SK-N-SH (cell line): ENCODE data around the gene PRKN. TPM values are rescaled to one million over a fixed set of nuclear protein-coding genes. Genes with fewer than 3 reads are reported as not detected.

Experiments used
- CTCF ChIA-PET: fragments of 300-600, 350-600 bp; formaldehyde crosslinking; extraction: SDS; loops from one replicate; lab custom pipeline; 2021; lab: Yijun Ruan, JAX
- POLR2A ChIA-PET: fragments of 350-600 bp; sonication (Branson Sonifier 250); formaldehyde crosslinking; extraction: SDS; loops from one replicate; lab custom pipeline; 2020; ENCODE audit warnings: antibody characterized with exemption, inconsistent platforms; lab: Yijun Ruan, JAX
- DNase-seq: peaks from one replicate; pipeline ENCODE4 v3.0.0; 2012
- H2AFZ ChIP-seq: fragments of 200-600 bp; sonication (generic); 2 replicates; pipeline ENCODE4 v1.8.1; 2016; ENCODE audit warnings: antibody characterized with exemption, mild to moderate bottlenecking, low read depth
- H3F3A ChIP-seq: fragments of 200-600 bp; sonication (generic); replicated peaks from 2 replicates; pipeline ENCODE3; 2016; ENCODE audit warnings: antibody characterized with exemption, mild to moderate bottlenecking; ENCODE audit not compliant: insufficient read depth
- H3K27ac ChIP-seq, 2 experiments: fragments of 200-500 bp in 1 of 2; fragments of 200-600 bp in 1 of 2; sonication (Bioruptor generic) in 1 of 2; sonication (generic), shearing (Covaris generic) in 1 of 2; 2 replicates each; pipeline versions ENCODE4 v1.5.1 to v1.6.1; 2014 to 2016; ENCODE audit warnings: low read depth in 2 of 2, inconsistent platforms in 1 of 2, low read length in 1 of 2, mild to moderate bottlenecking in 1 of 2, mixed read lengths in 1 of 2
- H3K27me3 ChIP-seq: fragments of 200-600 bp; sonication (generic), shearing (Covaris generic); 2 replicates; pipeline ENCODE4 v1.6.1; 2016; ENCODE audit warnings: mixed run types; ENCODE audit not compliant: insufficient read depth
- H3K36me3 ChIP-seq, 2 experiments: fragments of 200-500 bp in 1 of 2; fragments of 200-600 bp in 1 of 2; sonication (Bioruptor generic) in 1 of 2; sonication (generic) in 1 of 2; replicated peaks in 1 of 2; 2 replicates each; pipeline versions ENCODE3 to v1.5.1; 2014 to 2016; ENCODE audit warnings: low read length in 1 of 2, mild to moderate bottlenecking in 1 of 2; ENCODE audit not compliant: insufficient read depth in 2 of 2, control insufficient read depth in 1 of 2
- H3K4me1 ChIP-seq, 2 experiments: fragments of 200-500 bp in 1 of 2; fragments of 200-600 bp in 1 of 2; sonication (Bioruptor generic) in 1 of 2; sonication (generic), shearing (Covaris generic) in 1 of 2; 2 replicates each; pipeline versions ENCODE4 v1.5.1 to v1.6.1; 2014 to 2016; ENCODE audit warnings: low read depth in 1 of 2, low read length in 1 of 2, mixed run types in 1 of 2; ENCODE audit not compliant: insufficient read depth in 2 of 2, control insufficient read depth in 1 of 2
- H3K4me2 ChIP-seq: fragments of 200-600 bp; sonication (generic), shearing (Covaris generic); 2 replicates; pipeline ENCODE4 v1.6.1; 2017; ENCODE audit warnings: mixed run types
- H3K4me3 ChIP-seq, 2 experiments: fragments of 200-500 bp in 1 of 2; fragments of 200-600 bp in 1 of 2; sonication (Bioruptor generic) in 1 of 2; sonication (generic), shearing (Covaris generic) in 1 of 2; 2 replicates each; pipeline versions ENCODE4 v1.5.1 to v1.8.1; 2014 to 2016; ENCODE audit warnings: low read depth in 2 of 2, inconsistent platforms in 1 of 2, low read length in 1 of 2, mild to moderate bottlenecking in 1 of 2, mixed read lengths in 1 of 2, moderate library complexity in 1 of 2
- H3K79me2 ChIP-seq: fragments of 200-600 bp; sonication (generic); 2 replicates; pipeline ENCODE4 v1.8.1; 2017; ENCODE audit warnings: mild to moderate bottlenecking; ENCODE audit not compliant: insufficient read depth
- H3K9ac ChIP-seq: fragments of 200-600 bp; sonication (generic); 2 replicates; pipeline ENCODE4 v1.6.1; 2017; ENCODE audit warnings: mixed run types
- H3K9me2 ChIP-seq: fragments of 200-600 bp; sonication (generic); 2 replicates; pipeline ENCODE4 v1.6.1; 2017; ENCODE audit warnings: mixed run types
- H3K9me3 ChIP-seq: fragments of 200-600 bp; sonication (generic); 2 replicates; pipeline ENCODE4 v1.6.1; 2017; ENCODE audit warnings: mixed run types, mild to moderate bottlenecking, moderate library complexity
- H4K20me1 ChIP-seq: fragments of 200-600 bp; sonication (generic); 2 replicates; pipeline ENCODE4 v1.6.1; 2017; ENCODE audit warnings: mild to moderate bottlenecking, mixed run types; ENCODE audit not compliant: insufficient read depth
- CHD2 ChIP-seq: fragments of 150-350 bp; IDR thresholded peaks from 2 replicates; pipeline ENCODE4 v1.6.1; 2018; ENCODE audit warnings: low read length; ENCODE audit not compliant: partially characterized antibody
- CTCF ChIP-seq: fragments of 200-600 bp; sonication (generic); IDR thresholded peaks from 2 replicates; pipeline ENCODE4 v1.6.1; 2017; ENCODE audit warnings: antibody characterized with exemption, mild to moderate bottlenecking, moderate library complexity
- FOSL2 ChIP-seq: IDR thresholded peaks from 2 replicates; pipeline ENCODE4 v1.4.0; 2012; ENCODE audit warnings: low read depth, mild to moderate bottlenecking, moderate library complexity, borderline replicate concordance
- FOXM1 ChIP-seq: IDR thresholded peaks from 2 replicates; pipeline ENCODE4 v1.4.0; 2012; ENCODE audit warnings: low read depth, mild to moderate bottlenecking
- GABPA ChIP-seq: IDR thresholded peaks from 2 replicates; pipeline ENCODE4 v1.4.0; 2012; ENCODE audit warnings: low read depth, mild to moderate bottlenecking
- IRF3 ChIP-seq: fragments of 150-350 bp; IDR thresholded peaks from 2 replicates; pipeline ENCODE4 v1.6.1; 2016; ENCODE audit warnings: mild to moderate bottlenecking, low read depth, low read length
- MAX ChIP-seq: IDR thresholded peaks from 2 replicates; pipeline ENCODE4 v1.4.0; 2012; ENCODE audit warnings: low read depth
- MXI1 ChIP-seq: IDR thresholded peaks from 2 replicates; pipeline ENCODE4 v1.6.1; 2012; ENCODE audit warnings: mild to moderate bottlenecking, low read depth, low read length, improper control_type of control experiment
- NRF1 ChIP-seq: IDR thresholded peaks from 2 replicates; pipeline ENCODE4 v1.6.1; 2012; ENCODE audit warnings: low read depth, mild to moderate bottlenecking, low read length
- POLR2AphosphoS5 ChIP-seq: IDR thresholded peaks from 2 replicates; pipeline ENCODE4 v1.6.1; 2012; ENCODE audit warnings: low read depth, low read length
- RAD21 ChIP-seq: IDR thresholded peaks from 2 replicates; pipeline ENCODE4 v1.6.1; 2012; ENCODE audit warnings: mild to moderate bottlenecking, low read length
- REST ChIP-seq: IDR thresholded peaks from 2 replicates; pipeline ENCODE4 v1.6.1; 2012; ENCODE audit warnings: mild to moderate bottlenecking, low read depth, low read length, moderate library complexity
- RXRA ChIP-seq: IDR thresholded peaks from 2 replicates; pipeline ENCODE4 v1.4.0; 2012; ENCODE audit warnings: low read depth, mild to moderate bottlenecking, borderline replicate concordance
- TEAD4 ChIP-seq: IDR thresholded peaks from 2 replicates; pipeline ENCODE4 v1.4.0; 2012; ENCODE audit warnings: mild to moderate bottlenecking, borderline replicate concordance; ENCODE audit not compliant: insufficient read depth
- USF1 ChIP-seq: IDR thresholded peaks from 2 replicates; pipeline ENCODE4 v1.4.0; 2012; ENCODE audit warnings: low read depth, borderline replicate concordance
- USF2 ChIP-seq: fragments of 150-350 bp; IDR thresholded peaks from 2 replicates; pipeline ENCODE4 v1.6.1; 2017; ENCODE audit warnings: antibody characterized with exemption, low read length, low read depth, borderline replicate concordance
- YY1 ChIP-seq: IDR thresholded peaks from 2 replicates; pipeline ENCODE4 v1.4.0; 2012; ENCODE audit warnings: low read depth, mild to moderate bottlenecking
- WGBS: methylation state at CpG from one replicate; pipeline ENCODE4 v1.1.6; 2017; ENCODE audit warnings: low lambda C conversion rate; 5-methylcytosine and 5-hydroxymethylcytosine counted together
- polyA plus RNA-seq, 3 experiments: library from polyadenylated mRNA; depleted of rRNA; stranded (reverse); fragments of >200 nt; gene quantifications; 2 replicates each; pipeline ENCODE4 v1.2.3, GENCODE V29; 2012

PRKN gene
- polyA plus RNA-seq, 1 of the 3 experiments (the other 2 are of a cell fraction), result 0.76 TPM

GRCh38 chr6:161686655-161687054 is 1040.9 kb downstream of the PRKN start:
- Histone ChIP-seq H3K79me2 (no peaks in the 10 kb centered on the region), H3K4me3 (no peak overlapping the region), H3K36me3 (no peaks in the 10 kb centered on the region), H3K9me3 (no peaks in the 10 kb centered on the region), H3K9me2 (no peaks in the 10 kb centered on the region), H2AFZ (no peak overlapping the region), H3K9ac (no peak overlapping the region), H3K27me3 (no peaks in the 10 kb centered on the region), H3F3A (no peaks in the 10 kb centered on the region), H4K20me1 (no peaks in the 10 kb centered on the region), H3K4me2 (no peak overlapping the region), H3K27ac (no peak overlapping the region), H3K4me1 (no peaks in the 10 kb centered on the region)
- DNase-seq, result no peak
- POLR2A ChIA-PET, result no interaction called here
- TF ChIP-seq GABPA (no peak), MXI1 (no peak), USF1 (no peak), NRF1 (no peak), YY1 (no peak), USF2 (no peak), IRF3 (no peak), TEAD4 (no peak), RXRA (no peak)
- WGBS, result 34% methylated on average over 4 of the region's 4 CpGs
- CTCF ChIA-PET, result interaction anchor here (1.3 kb wide), 1 partner anchor 268 kb away, joined by 8 read pairs; no protein-coding TSS in a partner anchor

- Histone ChIP-seq H3K4me2 (no peak overlapping the region), H3K27me3 (no peaks in the 10 kb centered on the region), H3K79me2 (no peaks in the 10 kb centered on the region), H3K9me3 (no peaks in the 10 kb centered on the region), H3K9ac (no peak overlapping the region), H3K27ac (no peak overlapping the region), H3K4me3 (no peak overlapping the region), H2AFZ (no peak overlapping the region), H3F3A (no peaks in the 10 kb centered on the region), H4K20me1 (no peaks in the 10 kb centered on the region), H3K4me1 (no peaks in the 10 kb centered on the region), H3K9me2 (no peaks in the 10 kb centered on the region), H3K36me3 (no peaks in the 10 kb centered on the region)
- CTCF ChIA-PET, result no interaction called here
- no peak for DNase-seq
- POLR2A ChIA-PET, result no interaction called here
- WGBS, result 42% methylated on average over 6 of the region's 6 CpGs
- no peak for TF ChIP-seq REST
- no peak for TF ChIP-seq CTCF
- no peak for TF ChIP-seq POLR2AphosphoS5
- no peak for TF ChIP-seq FOSL2
- no peak for TF ChIP-seq RXRA
- no peak for TF ChIP-seq RAD21
- TF ChIP-seq MAX, result no peak
- no peak for TF ChIP-seq FOXM1
- TF ChIP-seq USF1, result no peak
- no peak for TF ChIP-seq CHD2
Measured at GRCh38 chr6:161684731-161685475, 1042.7 kb downstream of the PRKN start.
